IMR-90 (cell line): ENCODE results near the gene AP4M1. TPM values are rescaled to one million over a fixed set of nuclear protein-coding genes. Genes with fewer than 3 reads are reported as not detected.

Source experiments
- ATAC-seq: fragments of 200-7000 bp; cut with Tn5 transposase; 2 replicates; pipeline ENCODE4 v1.9.1; 2020; ENCODE audit warnings: low read depth, mild to moderate bottlenecking, moderate library complexity
- BruUV-seq: library from RNA; stranded (reverse); fragments of 400-500 nt; replicated peaks from 2 replicates; lab custom pipeline; 2021; lab: Mats Ljungman, UMichigan
- CTCF ChIA-PET: fragments of 300-600 bp; formaldehyde crosslinking; extraction: SDS; loops from one replicate; lab custom pipeline; 2021; ENCODE audit warnings: antibody characterized with exemption; lab: Yijun Ruan, JAX
- POLR2A ChIA-PET: fragments of 300-600 bp; sonication (Branson Sonifier 250); formaldehyde crosslinking; loops from one replicate; lab custom pipeline; 2022; ENCODE audit warnings: antibody characterized with exemption; ENCODE audit not compliant: unreplicated experiment; lab: Charles Lee
- DNase-seq: peaks from one replicate; pipeline ENCODE4 v3.0.0; 2013
- H2AFZ ChIP-seq: replicated peaks from 2 replicates; pipeline ENCODE3; 2013; ENCODE audit warnings: low read length, mild to moderate bottlenecking; ENCODE audit not compliant: poor library complexity
- H2AK5ac ChIP-seq: 2 replicates; pipeline ENCODE4 v1.6.1; 2013; ENCODE audit warnings: low read depth, low read length, inconsistent platforms
- H2AK9ac ChIP-seq: replicated peaks from 2 replicates; pipeline ENCODE3; 2013; ENCODE audit warnings: mild to moderate bottlenecking, low read depth, low read length, moderate library complexity; ENCODE audit not compliant: poor library complexity
- H2BK120ac ChIP-seq: 2 replicates; pipeline ENCODE4 v1.6.1; 2013; ENCODE audit warnings: low read depth, low read length, inconsistent platforms
- H2BK15ac ChIP-seq: 3 replicates; pipeline ENCODE4 v1.6.1; 2013; ENCODE audit warnings: low read depth, low read length, inconsistent platforms
- H2BK20ac ChIP-seq: 2 replicates; pipeline ENCODE4 v1.6.1; 2013; ENCODE audit warnings: low read depth, mild to moderate bottlenecking, inconsistent platforms, low read length, moderate library complexity
- H2BK5ac ChIP-seq: 2 replicates; pipeline ENCODE4 v1.6.1; 2013; ENCODE audit warnings: mild to moderate bottlenecking, low read depth, low read length, inconsistent platforms; ENCODE audit not compliant: poor library complexity, severe bottlenecking
- H3K14ac ChIP-seq: replicated peaks from 2 replicates; pipeline ENCODE4 v1.6.1; 2013; ENCODE audit warnings: low read depth, low read length, inconsistent platforms
- H3K18ac ChIP-seq: 2 replicates; pipeline ENCODE4 v1.6.1; 2013; ENCODE audit warnings: low read depth, low read length, control low read depth
- H3K23ac ChIP-seq: 2 replicates; pipeline ENCODE4 v1.6.1; 2013; ENCODE audit warnings: low read depth, low read length, inconsistent platforms
- H3K27ac ChIP-seq: 2 replicates; pipeline ENCODE4 v1.5.1; 2013; ENCODE audit warnings: mild to moderate bottlenecking, control low read depth, low read length; ENCODE audit not compliant: insufficient read depth
- H3K27me3 ChIP-seq: 2 replicates; pipeline ENCODE4 v1.6.1; 2013; ENCODE audit warnings: low read length; ENCODE audit not compliant: control insufficient read depth, insufficient read depth
- H3K36me3 ChIP-seq: 2 replicates; pipeline ENCODE4 v1.6.1; 2013; ENCODE audit warnings: low read length, mixed read lengths; ENCODE audit not compliant: control insufficient read depth, insufficient read depth
- H3K4ac ChIP-seq: 2 replicates; pipeline ENCODE4 v1.6.1; 2013; ENCODE audit warnings: low read depth, low read length, inconsistent platforms
- H3K4me1 ChIP-seq: 2 replicates; pipeline ENCODE4 v1.6.1; 2013; ENCODE audit warnings: low read length, mixed read lengths; ENCODE audit not compliant: control insufficient read depth, insufficient read depth
- H3K4me2 ChIP-seq: 2 replicates; pipeline ENCODE4 v1.6.1; 2013; ENCODE audit warnings: low read depth, mild to moderate bottlenecking, control low read depth, low read length, moderate library complexity
- H3K4me3 ChIP-seq: 2 replicates; pipeline ENCODE4 v1.5.1; 2013; ENCODE audit warnings: low read depth, mild to moderate bottlenecking, control low read depth, low read length, moderate library complexity; ENCODE audit not compliant: insufficient read depth
- H3K56ac ChIP-seq: 2 replicates; pipeline ENCODE4 v1.6.1; 2013; ENCODE audit warnings: low read length, inconsistent platforms; ENCODE audit not compliant: insufficient read depth; ENCODE audit errors: extremely low read depth
- H3K79me1 ChIP-seq, 2 experiments: 2 replicates each; pipeline ENCODE4 v1.6.1; 2013; ENCODE audit warnings: low read length in 2 of 2, inconsistent platforms in 1 of 2, low read depth in 1 of 2
- H3K9ac ChIP-seq: 2 replicates; pipeline ENCODE4 v1.6.1; 2013; ENCODE audit warnings: low read depth, low read length, control low read depth
- H3K9me1 ChIP-seq: 2 replicates; pipeline ENCODE4 v1.6.1; 2013; ENCODE audit warnings: low read length, inconsistent platforms; ENCODE audit not compliant: insufficient read depth
- H3K9me3 ChIP-seq: 2 replicates; pipeline ENCODE4 v1.6.1; 2013; ENCODE audit warnings: low read length; ENCODE audit not compliant: control insufficient read depth, insufficient read depth
- H4K20me1 ChIP-seq: 2 replicates; pipeline ENCODE4 v1.6.1; 2013; ENCODE audit warnings: low read length, inconsistent platforms; ENCODE audit not compliant: insufficient read depth
- H4K5ac ChIP-seq: 2 replicates; pipeline ENCODE4 v1.6.1; 2013; ENCODE audit warnings: mild to moderate bottlenecking, low read depth, low read length, control low read depth
- H4K8ac ChIP-seq, 2 experiments: 2 replicates each; pipeline ENCODE4 v1.6.1; 2013; ENCODE audit warnings: low read depth in 2 of 2, low read length in 2 of 2, control low read depth in 1 of 2, inconsistent platforms in 1 of 2
- H4K91ac ChIP-seq: 2 replicates; pipeline ENCODE4 v1.6.1; 2013; ENCODE audit warnings: low read depth, low read length, inconsistent platforms; ENCODE audit not compliant: insufficient read depth
- MAZ ChIP-seq: IDR thresholded peaks from 2 replicates; pipeline ENCODE4 v1.6.1; 2012; ENCODE audit warnings: low read depth, mild to moderate bottlenecking, low read length, improper control_type of control experiment, moderate library complexity, borderline replicate concordance
- SMC3 ChIP-seq: fragments of 150-350 bp; IDR thresholded peaks from 2 replicates; pipeline ENCODE4 v1.6.1; 2016; ENCODE audit warnings: low read depth, mild to moderate bottlenecking, antibody characterized with exemption, low read length, moderate library complexity
- WGBS, 2 experiments: methylation state at CpG; one replicate each; pipeline versions ENCODE4 v1.1.5 to v1.1.7; 2013; ENCODE audit warnings: missing lambda C conversion rate in 2 of 2; ENCODE audit not compliant: insufficient read length in 1 of 2; ENCODE audit errors: extremely low coverage in 2 of 2; 5-methylcytosine and 5-hydroxymethylcytosine counted together
- dilution Hi-C: fragments of 300-500 bp; cut with HindIII; formaldehyde crosslinking; loops from one replicate; pipeline ENCODE4 v1.14.3; 2018; ENCODE audit warnings: low sequenced_read_pairs; ENCODE audit not compliant: unreplicated experiment
- in situ Hi-C: fragments of 300-500 bp; cut with MboI; formaldehyde crosslinking; loops from 3 replicates; pipeline ENCODE4 v1.14.3; 2019; ENCODE audit warnings: low sequenced_read_pairs, inconsistent platforms, mixed read lengths
- intact Hi-C: fragments of 100-400 bp; cut with micrococcal nuclease; formaldehyde crosslinking; loops from 2 replicates; pipeline ENCODE4 v1.10.0; 2022
- polyA plus RNA-seq, 3 experiments: library from polyadenylated mRNA; depleted of rRNA; stranded (reverse); fragments of >200 nt; gene quantifications; 2 replicates each; pipeline ENCODE4 v1.2.3, GENCODE V29; 2012; ENCODE audit warnings: low replicate concordance in 1 of 3
- total RNA-seq: library from RNA; depleted of rRNA; stranded (reverse); fragments of >200 nt; gene quantifications from 2 replicates; pipeline ENCODE4 v1.2.3, GENCODE V29; 2012
- TF ChIP-seq, protein P1 (sequence below): fragments of 150-350 bp; IDR thresholded peaks from 2 replicates; pipeline ENCODE4 v1.6.1; 2016; ENCODE audit warnings: low read depth, mild to moderate bottlenecking, low read length, moderate library complexity, borderline replicate concordance

The AP4M1 gene
- total and polyA plus RNA-seq, 2 of the 4 experiments (the other 2 are of a cell fraction), result 21.1 to 21.4 TPM

GRCh38 chr7:100137851-100138760 lies 36.7 kb downstream of the AP4M1 start:
- Histone ChIP-seq H4K5ac (no peak overlapping the region), H3K27ac (no peak overlapping the region), H2BK5ac (no peak overlapping the region), H3K14ac (no peak overlapping the region), H2BK20ac (no peak overlapping the region), H3K4me3 (no peak overlapping the region), H3K36me3 (no peaks in the 10 kb centered on the region), H3K23ac (no peak overlapping the region), H3K18ac (no peak overlapping the region), H3K79me1 (no peaks in the 10 kb centered on the region), H2BK15ac (no peak overlapping the region), H2BK120ac (no peak overlapping the region), H3K27me3 (peaks cover 2% of the 10 kb centered on the region; the same call in 1 of the 2 replicates), H3K9ac (no peak overlapping the region), H2AFZ (no peak overlapping the region), H3K56ac (no peak overlapping the region), H3K4me2 (no peak overlapping the region), H4K91ac (no peak overlapping the region), H3K9me1 (no peaks in the 10 kb centered on the region), H3K4ac (no peak overlapping the region), H2AK5ac (no peak overlapping the region), H2AK9ac (no peak overlapping the region), H4K20me1 (no peaks in the 10 kb centered on the region), H4K8ac (no peak overlapping the region), H3K4me1 (no peaks in the 10 kb centered on the region), H3K9me3 (no peaks in the 10 kb centered on the region)
- WGBS, 2 experiments, result 71% methylated on average over 1 of the region's 13 CpGs; no CpG with 5 or more reads in 1 of the 2 experiments
- DNase-seq (no peak), ATAC-seq (no peak)
- ChIA-PET POLR2A (no interaction called here), CTCF (no interaction called here)
- dilution Hi-C loops, result no loop called here
- BruUV-seq, result no TSS peak
- intact Hi-C loops, result no loop called here
- in situ Hi-C loops, result loop anchor here (5.0 to 10.0 kb wide), 2 partner anchors 69 to 207 kb away; no protein-coding TSS in a partner anchor
- TF ChIP-seq MAZ (no peak), SMC3 (no peak)
- TF ChIP-seq, protein P1, sequence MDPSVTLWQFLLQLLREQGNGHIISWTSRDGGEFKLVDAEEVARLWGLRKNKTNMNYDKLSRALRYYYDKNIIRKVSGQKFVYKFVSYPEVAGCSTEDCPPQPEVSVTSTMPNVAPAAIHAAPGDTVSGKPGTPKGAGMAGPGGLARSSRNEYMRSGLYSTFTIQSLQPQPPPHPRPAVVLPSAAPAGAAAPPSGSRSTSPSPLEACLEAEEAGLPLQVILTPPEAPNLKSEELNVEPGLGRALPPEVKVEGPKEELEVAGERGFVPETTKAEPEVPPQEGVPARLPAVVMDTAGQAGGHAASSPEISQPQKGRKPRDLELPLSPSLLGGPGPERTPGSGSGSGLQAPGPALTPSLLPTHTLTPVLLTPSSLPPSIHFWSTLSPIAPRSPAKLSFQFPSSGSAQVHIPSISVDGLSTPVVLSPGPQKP, result no peak
